Measurements from ENCODE around the gene TSC22D4. TPM values are rescaled to one million over a fixed set of nuclear protein-coding genes. Genes with fewer than 3 reads are reported as not detected.

The TSC22D4 gene
- total and polyA plus RNA-seq, 7 experiments from 2014 or later, result 23.7 to 124 (median 112) TPM

DNA sequence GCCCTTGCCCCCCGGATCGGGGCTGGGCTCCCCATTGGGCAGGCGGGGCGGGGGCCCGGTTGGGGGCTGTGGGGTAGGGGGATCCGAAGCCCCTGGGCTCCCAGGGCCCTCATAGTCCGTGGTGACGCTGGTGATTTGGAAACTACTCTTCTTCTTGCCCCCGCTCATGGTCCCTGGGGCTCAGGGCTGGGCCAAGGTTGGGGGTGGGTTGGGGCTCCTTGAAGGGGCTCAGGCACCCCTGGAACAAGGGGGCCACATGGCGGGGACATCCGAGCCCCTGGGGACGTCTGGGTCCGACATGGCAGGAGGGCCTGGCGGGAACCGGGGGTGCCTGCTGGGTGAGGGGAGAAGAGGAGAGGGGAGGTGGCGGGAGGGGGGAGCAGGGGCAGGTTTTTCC, 1.1 kb downstream of the TSC22D4 start:
- Histone ChIP-seq H3K27ac (ENCODE audit: low read depth, low read length) (peak overlapping the region; percentile 87), H3K9me3 (ENCODE audit: control insufficient read depth in 2 of 3, low read length in 3 of 3) (no peaks in the 10 kb centered on the region), H3K4me1 (ENCODE audit: control insufficient read depth in 2 of 2, insufficient read depth in 2 of 2, low read length in 2 of 2) (peaks cover 47 to 60% of the 10 kb centered on the region in 2 donors), H3K27me3 (ENCODE audit: control insufficient read depth in 2 of 2, insufficient read depth in 2 of 2, low read length in 2 of 2) (no peaks in the 10 kb centered on the region), H3K36me3 (ENCODE audit: control insufficient read depth in 2 of 3, insufficient read depth in 3 of 3, low read length in 3 of 3) (peaks cover 5 to 53% (median 15%) of the 10 kb centered on the region in 3 experiments), H3K4me3 (ENCODE audit: low read length) (peak overlapping the region; percentile 97)
- H3K4me3 Mint-ChIP-seq, result peak overlapping the region; percentile 92 to 100 (median 98)
- no peak for ATAC-seq
- intact Hi-C loops (cut with micrococcal nuclease), result loop anchor here (2.0 to 5.0 kb wide), 8 partner anchors 39 to 374 kb away; partner anchors contain the start of genes GIGYF1 (in 1 of the 2), MOSPD3 (in 1 of the 2) and SLC12A9 (in 1 of the 2)
- ChIA-PET POLR2A (interaction anchor here (0.6 to 3.8 kb wide), 16 partner anchors 9 to 213 kb away, joined by 3 to 25 read pairs (median 4); partner anchors contain the start of genes AGFG2, FBXO24, LRCH4 and MEPCE), CTCF (interaction anchor here (0.9 to 5.9 kb wide), 7 partner anchors 66 to 247 kb away, joined by 3 to 35 read pairs (median 3); partner anchors contain the start of genes FBXO24 and LRCH4)
- peaks cover 0 to 2% (median 0%) of the 10 kb centered on the region in 5 donors for H3K27me3 Mint-ChIP-seq
- H3K27ac Mint-ChIP-seq, result peak overlapping the region; percentile 80 to 98 (median 93)
- H3K4me1 Mint-ChIP-seq, result peaks cover 36 to 73% (median 49%) of the 10 kb centered on the region in 7 donors
- H3K36me3 Mint-ChIP-seq, result peaks cover 5 to 22% (median 8%) of the 10 kb centered on the region in 5 donors
- peaks cover 0 to 4% (median 0%) of the 10 kb centered on the region in 11 donors for H3K9me3 Mint-ChIP-seq
- peak in 1 of 9 donors; percentile 30 for DNase-seq

DNA sequence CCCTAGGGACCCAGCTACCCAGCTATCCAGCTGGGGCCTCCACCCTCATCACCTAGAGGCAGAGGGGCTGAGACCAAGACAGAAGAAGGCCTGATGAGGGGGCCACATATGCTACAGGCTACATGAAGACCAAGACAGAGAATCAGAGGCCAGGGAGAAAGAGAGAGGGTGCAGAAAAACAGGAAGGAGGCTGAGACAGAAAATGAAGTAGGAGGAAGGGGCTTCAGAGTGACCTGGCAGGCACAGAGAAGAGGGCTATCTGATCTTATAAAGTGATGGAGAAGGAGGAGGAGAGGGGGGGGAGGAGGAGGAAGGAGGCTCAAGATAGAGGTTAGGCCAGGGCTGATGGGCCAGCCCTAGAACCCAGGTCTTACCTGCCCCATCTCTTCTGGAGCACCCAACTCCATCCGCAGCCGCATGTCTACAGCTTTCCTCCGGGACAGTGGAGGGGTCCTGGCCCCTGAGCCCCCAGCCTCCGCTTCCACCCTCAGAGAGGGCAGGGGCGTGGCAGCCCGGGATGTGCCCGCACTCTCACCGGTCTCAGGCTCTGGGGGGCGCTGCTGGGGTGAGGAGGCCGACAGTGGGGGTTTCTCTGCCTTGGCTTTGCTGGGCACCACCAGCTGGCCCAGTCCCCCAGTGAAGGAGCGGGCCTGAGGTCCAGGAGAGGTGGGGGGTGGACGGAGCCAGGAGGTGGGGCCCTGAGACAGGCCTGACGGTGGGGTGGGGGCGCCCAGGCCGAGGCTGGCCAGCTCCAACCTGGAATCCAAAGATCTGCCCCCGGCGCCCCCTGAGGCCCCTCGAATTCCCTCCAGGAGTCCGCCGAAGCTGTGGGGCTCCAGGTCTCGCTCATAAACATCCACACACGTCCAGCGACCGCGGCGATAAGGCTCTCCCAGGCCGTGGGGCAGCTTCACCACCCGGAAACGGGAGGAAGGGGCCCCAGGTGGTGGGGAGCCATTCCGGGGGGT, 1.8 kb downstream of the TSC22D4 start:
- no peaks in the 10 kb centered on the region for H3K27me3 Mint-ChIP-seq
- peaks cover 0 to 4% (median 0%) of the 10 kb centered on the region in 11 donors for H3K9me3 Mint-ChIP-seq
- ChIA-PET POLR2A (interaction anchor here (0.6 to 3.8 kb wide), 17 partner anchors 8 to 329 kb away, joined by 3 to 25 read pairs (median 3); partner anchors contain the start of genes AGFG2, FBXO24, LAMTOR4 and LRCH4), CTCF (interaction anchor here (0.5 to 5.9 kb wide), 9 partner anchors 22 to 351 kb away, joined by 3 to 35 read pairs (median 4); partner anchors contain the start of genes FBXO24 and LRCH4)
- H3K27me3 ChIP-seq (ENCODE audit: control insufficient read depth in 2 of 2, insufficient read depth in 2 of 2, low read length in 2 of 2), result no peaks in the 10 kb centered on the region
- intact Hi-C loops (cut with micrococcal nuclease), result loop anchor here (5.0 kb wide), 2 partner anchors 215 to 375 kb away; partner anchors contain the start of genes GIGYF1 (in 1 of the 2) and SLC12A9 (in 1 of the 2)
- peaks cover 31 to 69% (median 45%) of the 10 kb centered on the region in 7 donors for H3K4me1 Mint-ChIP-seq
- H3K27ac Mint-ChIP-seq, result peak overlapping the region; percentile 60 to 95 (median 91)
- DNase-seq (peak in 2 of 9 donors; percentile 36 to 61), ATAC-seq (no peak)
- peaks cover 5 to 56% (median 18%) of the 10 kb centered on the region in 3 experiments for H3K36me3 ChIP-seq (ENCODE audit: control insufficient read depth in 2 of 3, insufficient read depth in 3 of 3, low read length in 3 of 3)
- H3K4me3 Mint-ChIP-seq, result peak overlapping the region; percentile 89 to 100 (median 94)
- no peaks in the 10 kb centered on the region for H3K9me3 ChIP-seq (ENCODE audit: control insufficient read depth in 2 of 3, low read length in 3 of 3)
- peaks cover 5 to 22% (median 8%) of the 10 kb centered on the region in 5 donors for H3K36me3 Mint-ChIP-seq
- peaks cover 43 to 55% of the 10 kb centered on the region in 2 donors for H3K4me1 ChIP-seq (ENCODE audit: control insufficient read depth in 2 of 2, insufficient read depth in 2 of 2, low read length in 2 of 2)
- peak overlapping the region; percentile 97 for H3K4me3 ChIP-seq (ENCODE audit: low read length)
- peak overlapping the region; percentile 87 for H3K27ac ChIP-seq (ENCODE audit: low read depth, low read length)

GRCh38 chr7:100476101-100476780, 2.8 kb downstream of the TSC22D4 start:
- intact Hi-C loops (cut with micrococcal nuclease), result loop anchor here (5.0 kb wide), 2 partner anchors 216 to 376 kb away; partner anchors contain the start of genes GIGYF1 (in 1 of the 2) and SLC12A9 (in 1 of the 2)
- Histone ChIP-seq H3K27me3 (ENCODE audit: control insufficient read depth in 2 of 2, insufficient read depth in 2 of 2, low read length in 2 of 2) (no peaks in the 10 kb centered on the region), H3K4me3 (ENCODE audit: low read length) (peak overlapping the region; percentile 97), H3K27ac (ENCODE audit: low read depth, low read length) (peak overlapping the region; percentile 87), H3K9me3 (ENCODE audit: control insufficient read depth in 2 of 3, low read length in 3 of 3) (no peaks in the 10 kb centered on the region), H3K36me3 (ENCODE audit: control insufficient read depth in 2 of 3, insufficient read depth in 3 of 3, low read length in 3 of 3) (peaks cover 5 to 65% (median 18%) of the 10 kb centered on the region in 3 experiments), H3K4me1 (ENCODE audit: control insufficient read depth in 2 of 2, insufficient read depth in 2 of 2, low read length in 2 of 2) (peaks cover 43 to 51% of the 10 kb centered on the region in 2 donors)
- H3K9me3 Mint-ChIP-seq, result peaks cover 0 to 4% (median 0%) of the 10 kb centered on the region in 11 donors
- no peak for DNase-seq
- H3K36me3 Mint-ChIP-seq, result peaks cover 5 to 24% (median 8%) of the 10 kb centered on the region in 5 donors
- ChIA-PET CTCF (interaction anchor here (0.6 to 5.9 kb wide), 5 partner anchors 21 to 111 kb away, joined by 3 to 35 read pairs (median 5); no protein-coding TSS in a partner anchor), POLR2A (interaction anchor here (0.7 to 3.8 kb wide), 9 partner anchors 16 to 129 kb away, joined by 3 to 25 read pairs (median 5); partner anchors contain the start of genes FBXO24, LRCH4, MEPCE and ZCWPW1)
- peak overlapping the region; percentile 89 to 100 (median 94) for H3K4me3 Mint-ChIP-seq
- peaks cover 37 to 65% (median 45%) of the 10 kb centered on the region in 7 donors for H3K4me1 Mint-ChIP-seq
- ATAC-seq, result no peak
- H3K27me3 Mint-ChIP-seq, result no peaks in the 10 kb centered on the region
- H3K27ac Mint-ChIP-seq, result peak overlapping the region; percentile 84 to 95 (median 92)

- H3K27me3 ChIP-seq (ENCODE audit: control insufficient read depth in 2 of 2, insufficient read depth in 2 of 2, low read length in 2 of 2), result no peaks in the 10 kb centered on the region
- H3K4me1 ChIP-seq (ENCODE audit: control insufficient read depth in 2 of 2, insufficient read depth in 2 of 2, low read length in 2 of 2), result peaks cover 43 to 51% of the 10 kb centered on the region in 2 donors
- peak overlapping the region; percentile 87 for H3K27ac ChIP-seq (ENCODE audit: low read depth, low read length)
- Mint-ChIP-seq H3K36me3 (peaks cover 5 to 26% (median 8%) of the 10 kb centered on the region in 5 donors), H3K9me3 (peaks cover 0 to 4% (median 0%) of the 10 kb centered on the region in 11 donors), H3K4me1 (peaks cover 40 to 64% (median 48%) of the 10 kb centered on the region in 7 donors), H3K4me3 (peak overlapping the region; percentile 75 to 100 (median 94)), H3K27ac (peak overlapping the region; percentile 80 to 95 (median 91)), H3K27me3 (no peaks in the 10 kb centered on the region)
- ChIA-PET POLR2A (interaction anchor here (0.7 to 1.8 kb wide), 4 partner anchors 15 to 226 kb away, joined by 3 to 5 read pairs (median 4); partner anchors contain the start of gene ZCWPW1), CTCF (interaction anchor here (0.6 to 5.9 kb wide), 7 partner anchors 14 to 214 kb away, joined by 3 to 35 read pairs (median 3); no protein-coding TSS in a partner anchor)
- H3K4me3 ChIP-seq (ENCODE audit: low read length), result peak overlapping the region; percentile 97
- H3K36me3 ChIP-seq (ENCODE audit: control insufficient read depth in 2 of 3, insufficient read depth in 3 of 3, low read length in 3 of 3), result peaks cover 7 to 71% (median 18%) of the 10 kb centered on the region in 3 experiments
- H3K9me3 ChIP-seq (ENCODE audit: control insufficient read depth in 2 of 3, low read length in 3 of 3), result no peaks in the 10 kb centered on the region
- intact Hi-C loops (cut with micrococcal nuclease), result loop anchor here (5.0 kb wide), 2 partner anchors 217 to 377 kb away; partner anchors contain the start of genes GIGYF1 (in 1 of the 2) and SLC12A9 (in 1 of the 2)
- DNase-seq (no peak), ATAC-seq (no peak)
Measured at GRCh38 chr7:100475549-100475948, 3.5 kb downstream of the TSC22D4 start.

GRCh38 chr7:100472854-100473499, 6.0 kb downstream of the TSC22D4 start:
- peaks cover 12 to 78% (median 20%) of the 10 kb centered on the region in 3 experiments for H3K36me3 ChIP-seq (ENCODE audit: control insufficient read depth in 2 of 3, insufficient read depth in 3 of 3, low read length in 3 of 3)
- intact Hi-C loops (cut with micrococcal nuclease), result no loop called here
- no peaks in the 10 kb centered on the region for H3K9me3 ChIP-seq (ENCODE audit: control insufficient read depth in 2 of 3, low read length in 3 of 3)

More at GRCh38 chr7:100472854-100473499, 6.0 kb downstream of the TSC22D4 start:
- Histone ChIP-seq H3K27me3 (ENCODE audit: control insufficient read depth in 2 of 2, insufficient read depth in 2 of 2, low read length in 2 of 2) (no peaks in the 10 kb centered on the region), H3K4me3 (ENCODE audit: low read length) (no peak overlapping the region), H3K27ac (ENCODE audit: low read depth, low read length) (peak overlapping the region; percentile 65), H3K4me1 (ENCODE audit: control insufficient read depth in 2 of 2, insufficient read depth in 2 of 2, low read length in 2 of 2) (peaks cover 42 to 51% of the 10 kb centered on the region in 2 donors)
- H3K27me3 Mint-ChIP-seq, result no peaks in the 10 kb centered on the region
- peaks cover 0 to 2% (median 0%) of the 10 kb centered on the region in 11 donors for H3K9me3 Mint-ChIP-seq
- CTCF ChIA-PET, result interaction anchor here (1.0 to 1.3 kb wide), 2 partner anchors 9 to 12 kb away, joined by 4 read pairs; no protein-coding TSS in a partner anchor
- peaks cover 4 to 21% (median 5%) of the 10 kb centered on the region in 5 donors for H3K36me3 Mint-ChIP-seq
- POLR2A ChIA-PET, result interaction anchor here (0.6 to 1.3 kb wide), 3 partner anchors 9 to 345 kb away, joined by 3 to 6 read pairs (median 3); no protein-coding TSS in a partner anchor
- no peak for ATAC-seq
- peak overlapping the region; percentile 38 to 95 (median 85) for H3K27ac Mint-ChIP-seq
- peak overlapping the region in 7 of 10 donors; percentile 15 to 64 (median 41) for H3K4me3 Mint-ChIP-seq
- H3K4me1 Mint-ChIP-seq, result peaks cover 41 to 65% (median 48%) of the 10 kb centered on the region in 7 donors
- no peak for DNase-seq

Data from naive thymus-derived CD4-positive, alpha-beta T cell (primary cell).